GM18870 (cell line): Measurements from ENCODE around the gene NTM.
"Not testable (repeated sequence)": the region's sequence is repeated elsewhere in the genome, so short reads cannot be mapped to it uniquely, and the experiment has no call there.

ENCODE experiments used
- ATAC-seq: cut with Tn5 transposase; IDR thresholded peaks from one replicate; pipeline ENCODE4 v1.9.1; 2021; ENCODE audit warnings: moderate library complexity; ENCODE audit not compliant: unreplicated experiment

Gene NTM

DNA sequence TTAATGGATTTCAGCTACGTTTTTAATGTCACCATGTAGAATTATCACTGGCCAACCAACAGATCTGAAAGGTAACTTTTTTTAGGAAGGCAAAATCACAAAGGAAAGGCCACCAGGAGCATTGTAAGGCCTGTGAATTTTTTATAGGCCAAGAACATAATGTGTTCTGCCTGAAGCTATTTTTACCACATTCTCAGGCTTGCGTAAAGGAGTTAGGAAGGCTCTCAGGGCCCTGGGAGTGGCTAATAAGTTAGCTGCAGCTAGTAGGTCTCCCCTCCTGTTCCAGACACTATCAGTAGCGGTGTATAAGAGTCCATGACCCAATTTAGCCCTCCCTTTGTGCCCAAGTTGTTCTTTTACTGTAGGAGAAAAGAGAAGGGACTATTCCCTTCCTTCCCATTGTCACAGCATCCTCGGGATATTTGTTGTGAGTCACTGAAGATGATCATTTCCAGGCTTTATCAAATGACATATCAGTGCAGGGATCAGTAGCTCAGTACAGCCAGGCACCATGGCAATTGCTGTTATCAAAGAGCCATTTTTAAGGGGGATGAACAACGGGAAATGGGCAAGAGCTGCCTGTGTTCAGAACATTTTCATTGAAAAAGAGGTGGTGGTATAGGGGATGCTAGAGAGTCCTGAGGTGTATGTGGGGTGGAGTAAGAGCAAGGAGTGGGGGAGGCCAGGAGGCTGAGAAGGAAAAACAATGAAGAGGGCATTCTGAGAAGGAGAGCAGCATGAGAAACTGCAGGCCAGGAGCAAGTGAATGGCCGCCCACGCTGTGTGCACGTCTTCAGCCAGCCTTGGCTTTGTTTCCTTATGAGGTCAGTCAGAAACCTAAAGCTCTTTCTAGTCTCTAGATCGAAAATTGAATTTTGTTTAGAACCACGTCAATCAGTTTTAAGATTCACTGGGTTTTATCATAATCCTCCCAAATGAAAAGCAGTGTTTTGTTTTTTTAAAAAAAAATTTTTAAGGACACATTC is 940.3 kb downstream of the NTM start:
- ATAC-seq = no peak

DNA sequence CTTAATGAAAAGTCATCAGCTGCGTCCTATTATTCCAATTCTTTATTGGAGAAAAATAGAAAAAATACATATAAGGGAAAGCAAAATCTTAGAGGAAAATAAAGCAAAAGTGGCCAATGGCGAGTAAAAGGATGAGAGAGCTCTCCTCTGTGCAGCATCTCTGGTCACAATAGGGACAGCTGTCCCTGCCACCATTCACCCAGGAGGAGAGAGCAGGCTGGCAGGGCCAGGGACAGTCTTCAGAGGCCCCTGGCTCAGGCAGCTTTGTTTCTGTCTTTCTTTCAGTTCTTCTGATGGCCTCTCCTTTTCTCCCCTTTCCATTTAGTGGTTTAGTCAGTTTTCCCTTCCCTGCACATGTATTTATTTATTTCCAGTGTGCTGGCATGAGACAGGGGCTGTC is 941.3 kb downstream of the NTM start:
- ATAC-seq = no peak

DNA sequence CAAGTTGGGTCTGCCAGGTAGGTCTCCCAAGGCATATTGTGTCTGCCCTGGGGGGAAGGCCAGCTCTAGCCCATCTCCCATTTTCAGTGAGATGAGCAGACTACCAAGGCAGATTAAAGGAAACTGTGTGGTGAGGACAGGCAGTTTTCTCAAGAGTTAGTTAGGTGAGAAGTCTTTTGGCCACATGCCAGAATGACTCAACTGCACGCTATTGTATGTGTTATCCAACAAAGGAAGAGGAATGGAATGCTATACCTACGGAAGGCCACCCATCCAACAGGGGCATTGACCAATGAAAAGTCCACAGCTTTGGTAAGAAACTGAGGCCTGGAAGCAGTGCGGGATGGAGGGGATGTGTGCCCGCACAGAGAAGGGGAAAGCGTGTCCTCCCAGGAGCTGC is 941.7 kb downstream of the NTM start:
- ATAC-seq = no peak

DNA sequence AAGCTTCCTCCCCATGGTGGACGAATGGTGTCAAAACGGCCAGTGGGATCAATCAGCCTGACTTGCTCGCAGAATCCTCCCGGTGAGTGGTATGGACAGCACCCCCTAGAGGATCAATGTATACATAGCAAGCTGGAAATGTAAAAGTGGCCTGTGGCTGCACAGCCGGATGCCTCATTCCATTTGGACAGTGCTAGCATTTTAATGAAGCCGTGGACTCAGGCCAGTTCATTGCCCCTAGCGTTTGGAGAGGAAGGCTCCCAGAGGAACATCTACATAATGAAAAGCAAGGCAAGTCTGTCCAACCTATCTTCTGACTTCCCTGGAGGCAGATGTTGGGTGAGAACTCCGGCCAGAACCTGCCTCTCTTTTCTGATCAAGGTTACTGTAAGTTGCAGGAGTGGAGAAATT is 942.3 kb downstream of the NTM start:
- ATAC-seq = no peak

DNA sequence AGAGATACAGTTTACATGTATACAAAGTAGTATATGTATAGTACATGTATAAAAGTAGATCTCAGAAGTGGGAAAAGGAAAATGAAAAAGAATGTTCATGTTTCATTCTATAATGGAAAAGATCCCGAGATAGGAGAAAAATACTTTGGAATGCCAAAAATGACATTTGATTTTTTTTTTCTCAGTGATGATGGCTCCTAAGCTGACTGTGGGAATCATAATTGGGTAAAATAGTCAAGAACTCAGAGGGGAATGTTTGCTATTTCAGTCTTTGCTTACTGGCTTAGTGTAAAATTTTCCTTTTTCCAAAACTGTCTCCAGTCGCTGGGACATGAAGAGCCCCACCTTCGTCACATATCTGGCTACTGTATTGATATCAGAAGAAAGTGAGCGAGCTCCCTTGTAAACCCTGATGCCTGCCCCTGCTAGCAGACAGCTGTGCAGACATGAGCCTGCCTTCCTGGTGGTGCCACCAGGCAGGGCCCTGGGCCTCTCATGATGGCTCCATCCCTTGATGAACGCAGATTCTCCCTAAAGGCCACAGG is 944.6 kb downstream of the NTM start:
- ATAC-seq = no peak

DNA sequence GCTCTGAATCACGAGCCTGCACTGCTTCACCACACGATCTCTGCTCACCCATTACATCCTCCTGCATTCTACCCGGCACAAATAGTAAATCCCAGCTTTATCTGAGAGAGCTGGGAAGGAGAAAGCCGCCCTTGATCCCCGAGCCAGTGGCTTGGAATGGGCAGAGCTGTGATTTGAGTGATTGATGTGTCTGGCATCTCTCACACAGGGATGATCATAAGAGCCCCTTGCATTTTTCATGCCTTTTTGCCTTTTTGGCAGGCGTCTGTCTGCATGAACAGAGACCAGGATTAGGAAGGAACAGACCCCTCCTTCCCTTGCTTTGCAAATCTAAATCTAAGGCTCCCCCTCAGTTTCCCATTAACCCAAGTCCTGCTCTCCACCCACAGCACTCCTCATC is 945.3 kb downstream of the NTM start:
- no peak for ATAC-seq

DNA sequence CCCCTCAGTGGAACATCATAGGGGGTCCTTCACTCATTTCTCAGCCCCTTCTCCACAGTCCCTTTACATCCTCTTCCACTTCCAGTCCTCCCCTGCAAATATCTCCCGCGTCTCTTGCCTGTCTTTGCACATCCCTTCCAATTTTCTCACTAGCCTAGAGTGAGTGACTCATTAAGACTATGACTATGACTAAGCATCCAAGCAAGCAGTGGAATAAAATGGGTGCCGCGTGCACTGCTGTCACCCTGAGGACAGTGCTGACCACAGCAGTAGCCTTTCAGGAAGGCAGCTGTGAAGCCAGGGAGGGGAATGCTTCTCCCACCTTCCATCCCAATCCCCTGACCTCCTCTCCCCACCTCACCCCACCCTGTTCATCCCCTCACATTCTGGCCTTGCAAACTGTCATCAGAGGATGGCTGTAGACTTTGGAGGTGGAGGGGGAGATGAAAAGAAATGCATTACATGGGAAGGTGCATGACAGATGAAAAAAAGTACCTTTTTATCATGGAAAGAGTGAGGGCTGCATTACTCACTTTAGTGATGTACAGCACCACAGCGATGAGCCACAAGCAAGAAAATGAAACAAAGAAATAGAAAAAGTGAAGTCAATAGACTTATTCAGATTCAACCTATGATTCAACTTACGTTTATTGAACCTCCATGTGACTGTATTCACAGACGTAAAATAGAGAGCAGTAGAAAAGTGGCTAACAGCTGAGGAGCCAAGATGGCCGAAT is 948.2 kb downstream of the NTM start:
- ATAC-seq = no peak

DNA sequence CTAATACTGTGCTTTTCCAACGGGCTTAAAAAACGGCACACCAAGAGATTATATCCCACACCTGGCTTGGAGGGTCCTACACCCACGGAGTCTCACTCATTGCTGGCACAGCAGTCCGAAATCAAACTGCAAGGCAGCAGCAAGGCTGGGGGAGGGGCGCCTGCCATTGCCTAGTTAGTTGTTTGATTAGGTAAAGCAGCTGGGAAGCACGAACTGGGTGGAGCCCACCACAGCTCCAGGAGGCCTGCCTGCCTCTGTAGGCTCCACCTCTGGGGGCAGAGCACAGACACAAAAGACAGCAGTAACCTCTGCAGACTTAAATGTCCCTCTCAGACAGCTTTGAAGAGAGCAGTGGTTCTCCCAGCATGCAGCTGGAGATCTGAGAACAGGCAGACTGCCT is 949.0 kb downstream of the NTM start:
- not testable (repeated sequence) for ATAC-seq

DNA sequence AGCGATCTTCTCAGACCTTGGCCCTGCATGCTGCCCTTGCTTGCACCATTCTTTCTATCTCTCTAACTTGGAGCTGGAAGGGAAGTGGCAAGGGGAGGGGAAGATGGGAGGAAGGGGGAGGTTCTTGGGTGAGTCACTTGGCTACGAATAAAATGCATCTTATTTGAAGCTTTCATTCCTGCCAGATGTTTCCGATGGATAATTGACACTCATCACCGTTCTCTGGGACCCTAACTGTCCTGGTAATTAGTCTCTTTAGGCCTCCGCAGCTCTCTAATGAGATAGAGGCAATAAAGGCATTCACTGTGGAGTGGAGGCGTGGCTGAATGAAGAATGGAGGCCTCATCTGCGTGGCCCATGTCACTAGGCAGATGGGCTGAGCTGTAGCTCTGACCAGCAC is 960.1 kb downstream of the NTM start:
- no peak for ATAC-seq

DNA sequence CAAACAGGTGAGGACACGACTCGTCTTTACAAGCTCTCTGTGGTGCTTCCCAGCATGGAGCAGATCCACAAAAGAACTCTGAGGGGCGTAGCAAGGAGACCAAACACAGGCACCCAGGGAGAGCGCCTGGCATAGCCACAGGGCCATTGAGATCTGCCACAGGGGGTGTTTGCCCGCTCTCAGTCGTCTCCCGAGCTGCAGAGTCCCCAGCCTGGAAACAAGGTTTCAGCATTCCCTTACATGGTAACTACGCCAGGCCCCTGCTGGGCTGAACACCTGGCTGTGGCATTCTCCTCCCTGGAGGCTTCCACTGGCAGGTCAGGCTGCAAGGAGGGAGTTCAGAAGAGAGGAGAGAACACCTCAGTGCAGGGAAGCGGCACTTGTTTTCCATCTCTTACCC is 962.1 kb downstream of the NTM start:
- no peak for ATAC-seq

DNA sequence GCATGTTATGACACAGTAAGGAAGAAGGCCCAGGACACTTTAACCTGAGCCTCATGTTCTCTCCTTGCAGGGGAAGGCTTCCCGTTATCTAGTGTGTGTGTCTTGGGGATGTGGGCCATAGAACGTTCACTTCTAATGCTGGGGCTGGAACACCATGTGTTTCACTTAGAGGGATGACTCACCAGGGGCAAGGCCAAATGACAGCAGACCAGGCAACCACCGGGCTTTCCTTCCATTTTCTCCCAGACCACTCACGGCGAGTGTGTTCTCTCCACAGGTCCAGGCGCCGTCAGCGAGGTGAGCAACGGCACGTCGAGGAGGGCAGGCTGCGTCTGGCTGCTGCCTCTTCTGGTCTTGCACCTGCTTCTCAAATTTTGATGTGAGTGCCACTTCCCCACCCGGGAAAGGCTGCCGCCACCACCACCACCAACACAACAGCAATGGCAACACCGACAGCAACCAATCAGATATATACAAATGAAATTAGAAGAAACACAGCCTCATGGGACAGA is 964.4 kb downstream of the NTM start:
- ATAC-seq = no peak

DNA sequence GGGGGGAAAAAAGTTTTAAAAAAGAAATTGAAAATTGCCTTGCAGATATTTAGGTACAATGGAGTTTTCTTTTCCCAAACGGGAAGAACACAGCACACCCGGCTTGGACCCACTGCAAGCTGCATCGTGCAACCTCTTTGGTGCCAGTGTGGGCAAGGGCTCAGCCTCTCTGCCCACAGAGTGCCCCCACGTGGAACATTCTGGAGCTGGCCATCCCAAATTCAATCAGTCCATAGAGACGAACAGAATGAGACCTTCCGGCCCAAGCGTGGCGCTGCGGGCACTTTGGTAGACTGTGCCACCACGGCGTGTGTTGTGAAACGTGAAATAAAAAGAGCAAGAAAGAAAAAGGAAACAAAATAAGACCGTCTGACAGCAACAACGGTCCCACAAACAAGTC is 964.9 kb downstream of the NTM start:
- no peak for ATAC-seq

DNA sequence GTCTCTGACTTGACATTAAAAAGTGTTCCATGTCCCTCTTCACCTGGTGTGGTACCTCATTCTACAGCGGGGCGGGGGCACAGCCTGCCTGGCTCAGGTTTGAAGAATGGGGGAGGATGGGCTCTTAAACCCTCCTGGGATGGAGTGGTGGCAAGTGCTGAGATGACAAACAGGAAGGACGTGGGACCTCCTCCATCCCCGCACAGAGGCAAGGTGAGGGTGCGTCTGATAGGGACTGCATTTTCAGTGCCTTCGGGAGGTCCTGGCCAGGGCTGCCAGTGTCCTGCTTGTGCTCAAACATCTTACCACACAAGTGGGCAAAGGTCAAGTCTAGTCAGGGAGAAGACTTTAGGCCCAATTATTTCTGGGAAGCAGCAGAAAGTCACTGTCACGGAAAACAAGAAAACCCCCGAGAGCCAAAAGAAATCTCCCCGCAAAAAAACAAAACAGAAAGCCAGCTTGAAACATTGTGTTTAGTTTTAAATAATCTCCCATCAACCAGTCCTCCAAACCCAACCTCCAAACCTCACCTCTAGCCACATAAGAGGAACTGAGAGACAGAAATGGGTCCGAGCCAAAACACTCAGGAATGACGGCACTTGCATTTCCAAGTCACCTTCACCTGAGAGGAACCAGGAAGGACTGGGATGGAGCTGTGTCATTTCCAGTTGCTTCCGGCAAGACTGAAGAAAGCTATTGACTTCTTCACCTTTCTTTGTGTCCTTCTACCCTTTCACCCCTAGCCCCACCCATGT is 966.5 kb downstream of the NTM start:
- no peak for ATAC-seq

DNA sequence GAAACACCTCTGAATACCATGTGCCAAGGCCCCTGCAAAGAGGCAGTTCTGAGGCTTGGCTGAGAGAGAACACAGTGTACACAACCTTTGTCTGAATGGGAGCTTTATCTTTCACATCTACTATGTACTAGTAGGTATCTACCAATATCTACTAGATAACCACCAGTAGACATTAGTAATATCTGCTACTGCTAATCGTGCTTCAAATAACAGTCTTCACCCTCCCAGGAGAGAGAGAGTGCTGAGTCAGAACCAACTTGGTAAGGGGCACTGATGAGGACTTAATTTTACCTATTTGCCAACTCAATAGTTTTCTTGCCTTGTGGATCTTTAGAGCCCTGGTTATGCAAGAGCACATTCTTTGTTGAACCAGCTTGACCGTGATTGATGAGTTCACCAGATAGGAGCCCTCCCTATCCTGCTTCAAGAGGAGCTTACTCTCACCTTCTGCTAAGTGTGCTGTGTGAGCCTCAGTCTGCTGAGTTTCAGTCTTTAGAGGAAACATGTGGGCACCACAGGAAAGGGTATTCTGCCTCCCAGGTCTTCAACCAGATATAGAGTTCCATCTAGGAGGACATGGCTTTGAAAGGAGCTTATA is 967.5 kb downstream of the NTM start:
- no peak for ATAC-seq

DNA sequence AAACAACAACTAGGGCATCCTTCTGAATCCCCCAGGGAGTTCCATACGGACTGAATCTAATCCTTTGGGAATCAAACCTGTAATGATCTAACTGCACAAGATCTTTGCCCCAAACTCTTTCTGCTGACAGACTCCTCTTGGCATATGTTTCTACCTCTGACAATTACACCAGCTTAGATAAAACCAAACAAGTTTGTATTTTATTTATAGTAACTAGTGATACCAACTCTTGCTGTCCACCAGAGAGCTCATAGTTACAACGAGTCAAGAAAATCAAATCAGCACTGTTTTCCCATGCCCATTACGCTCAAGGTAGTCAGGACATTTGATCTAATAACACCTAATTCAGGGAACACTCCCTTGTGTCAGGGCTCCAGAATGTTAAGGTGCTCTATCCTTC is 972.0 kb downstream of the NTM start:
- no peak for ATAC-seq

DNA sequence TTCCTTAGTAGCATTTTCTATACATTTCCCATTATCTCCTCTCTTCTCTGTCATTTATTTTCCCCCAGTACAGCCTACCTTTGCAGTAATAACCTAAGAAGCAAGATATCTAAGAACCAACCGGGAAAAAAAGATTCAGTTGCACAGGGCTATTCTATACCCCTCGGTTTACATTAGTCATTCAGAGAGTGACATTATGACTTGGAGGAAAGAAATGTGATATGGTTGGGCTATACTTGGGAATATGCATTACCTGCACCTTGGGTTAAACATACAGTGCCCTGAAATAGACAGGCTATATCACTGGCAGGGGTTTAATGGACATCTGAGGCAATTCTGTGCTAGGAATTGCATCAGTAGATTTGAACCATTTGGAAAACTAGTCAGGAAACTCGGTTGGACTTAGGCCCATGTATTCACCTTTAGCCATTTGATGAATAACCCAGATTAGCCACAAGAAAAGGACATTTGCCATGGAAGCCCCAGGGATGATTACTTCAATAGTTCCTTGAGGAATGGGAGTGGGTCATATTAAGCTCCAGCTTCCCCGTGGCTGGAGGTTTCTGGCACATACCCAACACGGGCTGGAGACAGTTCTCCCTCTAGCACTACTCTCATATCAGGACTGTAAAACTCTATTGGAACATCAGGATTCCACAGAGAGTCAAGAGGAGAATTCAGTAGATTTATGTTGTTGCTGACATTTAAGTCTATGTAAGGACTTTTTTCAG is 973.2 kb downstream of the NTM start:
- ATAC-seq = peak; percentile 76

DNA sequence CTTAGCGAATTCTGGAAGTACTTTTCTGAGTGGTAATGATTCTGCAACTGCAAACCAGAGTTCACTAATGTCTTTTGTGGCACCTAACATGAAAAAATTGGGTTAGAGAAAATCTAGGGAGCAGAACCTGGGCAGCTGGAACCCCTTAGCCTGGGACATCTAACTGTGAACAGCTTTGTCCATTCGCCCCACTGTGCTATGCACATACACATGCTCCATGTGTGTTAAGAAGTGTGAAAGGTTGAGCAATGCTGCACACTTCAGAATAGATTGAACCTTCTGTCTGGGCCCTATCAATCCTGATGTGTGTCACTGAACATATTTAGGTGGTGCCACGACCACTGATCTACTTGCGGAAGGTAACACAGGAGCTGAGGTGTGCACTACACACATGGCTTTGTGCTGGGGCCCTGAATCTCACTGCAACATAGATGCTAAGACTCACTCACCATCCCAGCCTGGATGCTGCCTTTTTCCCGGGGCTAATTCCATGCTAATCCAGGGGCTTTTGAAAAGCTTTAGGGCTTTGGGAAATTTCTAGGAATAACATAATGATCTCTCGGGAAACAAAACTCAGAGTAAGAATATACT is 976.2 kb downstream of the NTM start:
- no peak for ATAC-seq

DNA sequence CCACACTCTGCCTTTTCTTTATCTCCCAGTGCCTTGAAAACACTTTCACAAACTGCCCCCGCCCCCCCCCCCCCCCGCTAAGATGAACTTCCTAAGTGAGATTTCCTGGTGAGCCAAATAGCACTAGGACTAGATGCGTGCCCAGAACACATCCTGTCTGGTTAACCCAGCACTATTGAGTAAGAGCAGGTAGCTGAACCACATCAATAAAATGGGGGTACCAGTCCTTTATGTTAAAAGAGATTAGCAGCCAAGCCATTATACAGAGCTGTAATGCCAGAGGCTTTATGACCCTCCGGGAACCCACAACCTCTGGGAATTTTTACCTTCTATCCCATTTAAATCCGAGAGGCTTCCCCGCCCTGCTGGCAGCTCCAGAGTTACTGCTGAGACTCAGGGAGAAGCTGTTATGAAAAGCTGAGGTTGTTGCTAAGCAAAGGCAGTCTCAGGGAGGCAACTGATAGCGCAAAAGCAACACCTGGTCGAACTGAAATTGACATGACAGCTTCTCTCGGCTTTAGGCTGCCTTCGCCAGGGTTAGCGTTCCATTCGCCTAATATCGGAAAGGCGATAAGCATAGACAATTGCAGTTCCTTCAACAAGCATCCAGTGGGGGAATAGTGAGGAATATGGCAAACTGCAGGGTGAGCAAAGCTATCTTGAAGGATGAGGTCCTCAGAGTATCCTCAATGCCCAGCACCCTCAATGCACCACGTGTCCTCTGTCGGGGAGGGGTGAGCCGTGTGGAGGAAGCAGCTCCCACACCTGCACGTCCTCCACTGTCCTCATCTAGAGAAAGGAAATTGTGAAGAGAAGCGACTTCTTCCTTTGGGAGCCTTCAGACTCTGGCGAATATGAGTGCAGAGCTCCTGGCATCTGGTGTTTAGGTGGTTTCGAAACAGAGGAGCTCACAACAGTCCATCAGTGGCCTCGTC is 977.0 kb downstream of the NTM start:
- ATAC-seq = no peak
